ENCODE measurements around the gene KLRK1.
"Not testable (repeated sequence)": the region's sequence is repeated elsewhere in the genome, so short reads cannot be mapped to it uniquely, and the experiment has no call there.

Gene KLRK1

DNA sequence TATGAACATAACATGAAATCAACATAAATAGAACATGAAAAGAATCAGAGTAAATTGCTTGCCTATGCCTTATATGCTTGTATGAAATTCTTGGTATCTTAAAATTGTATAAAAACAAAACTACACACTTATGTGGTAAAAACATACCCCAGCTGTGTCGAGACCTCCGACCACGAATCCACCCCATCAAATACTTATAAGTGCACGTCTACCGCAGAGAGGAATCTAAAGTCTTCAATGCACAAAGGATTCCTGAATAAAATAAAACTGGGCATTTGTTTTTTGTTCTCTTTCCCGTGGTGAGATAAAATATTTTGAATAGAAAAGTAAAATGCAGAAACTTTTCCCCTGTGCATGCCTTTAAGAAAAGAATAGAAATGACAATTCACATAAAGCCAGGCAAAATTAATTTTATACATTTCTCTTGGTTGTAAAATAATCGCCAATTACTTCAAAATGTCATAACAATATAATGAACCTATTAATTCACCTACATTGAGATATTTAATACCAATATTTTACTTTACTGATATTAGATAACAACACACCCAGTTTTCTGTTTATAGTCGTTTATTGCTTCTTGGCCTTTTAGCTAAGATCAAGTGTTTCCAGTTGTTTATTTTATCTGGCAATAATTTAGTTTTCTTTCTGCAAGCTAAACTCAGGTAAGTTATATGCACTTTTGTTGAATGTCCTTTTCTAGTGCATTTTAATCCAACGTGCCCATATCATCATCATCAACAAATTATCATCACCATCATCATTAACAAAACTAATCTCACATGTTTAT is 1.0 kb downstream of the KLRK1 start:
- no peak for DNase-seq (ENCODE audit: low spot score)

DNA sequence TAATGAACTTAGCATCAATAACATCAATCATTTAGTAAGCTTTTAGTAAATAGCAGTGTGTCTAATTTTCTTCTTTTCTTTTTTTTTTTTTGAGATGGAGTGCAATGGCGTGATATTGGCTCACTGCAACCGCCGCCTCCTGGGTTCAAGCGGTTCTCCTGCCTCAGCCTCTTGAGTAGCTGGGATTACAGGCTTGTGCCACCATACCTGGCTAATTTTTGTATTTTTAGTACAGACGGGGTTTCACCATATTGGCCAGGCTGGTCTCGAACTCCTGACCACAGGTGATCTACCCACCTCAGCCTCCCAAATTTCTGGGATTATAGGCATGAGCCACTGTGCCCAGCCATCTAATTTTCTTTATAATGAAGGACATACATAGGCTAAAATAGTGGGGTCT is 2.3 kb downstream of the KLRK1 start:
- not testable (repeated sequence) for DNase-seq (ENCODE audit: low spot score)

GRCh38 chr12:10386857-10387256 is 3.0 kb downstream of the KLRK1 start:
- DNase-seq (ENCODE audit: low spot score) = no peak

DNA sequence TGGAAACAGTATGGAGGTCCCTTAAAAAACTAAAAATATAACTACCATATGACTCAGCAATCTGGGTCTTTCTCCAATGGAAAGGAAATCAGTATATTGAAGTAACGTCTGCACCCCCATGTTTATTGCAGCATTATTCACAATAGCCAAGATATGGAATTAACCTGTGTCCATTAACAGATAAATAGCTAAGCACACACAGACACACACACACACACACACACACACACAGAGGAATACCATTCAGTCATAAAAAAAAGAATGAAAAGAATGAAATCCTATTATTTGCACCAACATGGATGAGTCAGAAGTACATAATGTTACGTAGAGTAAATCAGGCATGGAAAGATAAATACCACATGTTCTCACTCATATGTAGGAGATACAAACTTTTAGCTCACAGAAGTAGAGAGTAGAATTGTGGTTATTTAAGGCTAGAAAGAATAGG is 4.7 kb downstream of the KLRK1 start:
- no peak for DNase-seq (ENCODE audit: low spot score)

GRCh38 chr12:10384191-10384590 is 5.7 kb downstream of the KLRK1 start:
- DNase-seq (ENCODE audit: low spot score) = no peak

GRCh38 chr12:10381928-10382628 is 7.8 kb downstream of the KLRK1 start:
- DNase-seq (ENCODE audit: low spot score) = no peak

- DNase-seq (ENCODE audit: low spot score) = not testable (repeated sequence)
Measured at GRCh38 chr12:10378737-10379136, 11.1 kb downstream of the KLRK1 start.

DNA sequence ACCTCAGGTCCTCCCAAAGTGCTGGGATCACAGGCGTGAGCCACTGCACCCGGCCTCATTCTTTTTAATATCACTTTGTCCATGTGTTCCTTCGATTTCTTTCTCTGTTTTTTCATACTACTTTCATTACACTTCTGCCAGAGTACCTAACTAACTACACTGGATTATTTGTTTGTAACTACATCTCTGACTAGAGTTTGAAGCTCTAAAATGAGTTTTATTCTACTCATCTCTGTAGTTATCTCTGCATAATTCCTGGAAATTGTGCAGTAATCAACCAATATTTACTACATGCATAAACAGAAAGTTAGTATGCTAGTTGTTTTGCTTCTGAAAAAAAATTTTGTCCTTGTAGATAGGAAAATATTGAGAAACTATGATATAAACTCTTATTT is 15.2 kb downstream of the KLRK1 start:
- DNase-seq (ENCODE audit: low spot score) = no peak

- DNase-seq (ENCODE audit: low spot score) = no peak
Measured at GRCh38 chr12:10372559-10372958, 17.3 kb downstream of the KLRK1 start.

- not testable (repeated sequence) for DNase-seq (ENCODE audit: low spot score)
Measured at GRCh38 chr12:10371893-10372535, 17.8 kb downstream of the KLRK1 start.

DNA sequence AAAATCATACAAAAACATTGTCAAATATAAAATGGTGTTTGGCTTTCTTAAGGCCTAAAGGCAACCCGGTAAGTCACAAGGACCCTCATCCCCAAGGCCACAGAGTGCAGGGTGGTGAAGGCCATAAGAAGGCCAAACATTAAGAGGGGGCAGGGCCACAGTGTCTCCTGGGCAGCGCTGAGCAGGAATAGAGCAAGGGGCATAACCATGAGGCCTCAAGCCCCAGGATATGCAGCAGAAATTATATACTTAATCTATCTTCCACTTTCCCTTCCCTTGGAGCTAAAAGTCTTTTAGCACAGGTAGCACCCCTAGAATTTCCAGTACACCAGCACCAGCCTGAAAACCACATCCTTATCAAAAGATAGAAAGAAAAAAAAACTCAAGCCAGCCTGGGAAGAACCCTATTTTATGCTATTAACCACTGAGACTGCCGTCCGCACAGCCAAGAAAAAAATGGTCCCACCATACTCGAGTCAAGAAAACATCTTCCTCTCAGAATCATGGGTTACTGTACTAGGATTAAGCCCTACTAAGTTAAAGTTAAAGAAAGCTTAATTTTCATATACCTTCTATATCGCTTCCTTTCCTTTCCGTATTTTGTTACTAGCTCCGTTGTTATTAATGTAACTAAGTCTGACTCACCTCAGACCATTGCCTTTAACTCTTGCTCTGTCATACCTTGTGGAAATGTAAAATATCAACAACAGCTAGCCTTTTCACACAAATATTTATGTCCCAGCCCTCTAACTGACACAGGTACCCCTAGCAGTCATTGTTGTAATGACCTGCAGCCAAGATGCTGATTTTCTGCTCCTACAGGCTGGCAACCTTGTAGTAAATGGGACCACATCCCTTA is 20.1 kb downstream of the KLRK1 start:
- no peak for DNase-seq (ENCODE audit: low spot score)

- no peak for DNase-seq (ENCODE audit: low spot score)
Measured at GRCh38 chr12:10368206-10369171, 21.4 kb downstream of the KLRK1 start.

- not testable (repeated sequence) for DNase-seq (ENCODE audit: low spot score)
Measured at GRCh38 chr12:10367714-10368113, 22.1 kb downstream of the KLRK1 start.

GRCh38 chr12:10366875-10367274 is 23.0 kb downstream of the KLRK1 start:
- DNase-seq (ENCODE audit: low spot score) = peak; percentile 3

DNA sequence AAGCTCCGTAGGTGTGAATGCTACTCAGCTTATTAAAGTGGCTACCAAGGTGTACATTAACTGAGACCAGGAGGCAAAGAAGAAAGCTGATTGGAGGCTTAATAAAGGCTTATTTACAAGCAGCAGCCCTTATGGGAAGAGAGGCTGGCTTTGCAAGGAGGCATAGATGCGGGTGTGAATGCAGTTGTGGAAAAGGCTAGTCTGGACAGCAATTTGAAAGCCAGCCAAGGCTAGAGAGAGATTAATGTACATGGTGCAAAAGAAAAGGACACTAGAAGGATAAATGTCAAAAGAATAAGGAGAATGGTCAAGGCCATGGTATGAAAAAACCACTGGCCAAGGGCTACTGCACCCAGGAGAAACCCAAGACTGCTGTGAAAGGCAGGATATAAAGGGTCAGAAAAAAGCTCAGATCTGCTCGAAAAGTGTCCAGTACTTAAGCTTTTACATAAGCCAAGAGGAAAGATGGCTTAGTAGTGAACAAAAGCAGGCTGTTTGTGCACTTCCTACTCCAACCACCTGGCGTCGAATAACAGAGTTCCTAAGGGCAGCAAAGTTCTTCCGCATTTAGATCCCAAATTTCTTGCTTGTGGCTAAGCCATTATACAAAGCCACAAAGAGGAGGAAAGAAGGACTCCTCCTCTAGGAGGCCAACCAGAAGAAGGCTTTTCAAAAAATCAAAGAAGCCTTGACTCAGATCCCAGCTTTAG is 24.0 kb downstream of the KLRK1 start:
- DNase-seq (ENCODE audit: low spot score) = peak; percentile 6

DNA sequence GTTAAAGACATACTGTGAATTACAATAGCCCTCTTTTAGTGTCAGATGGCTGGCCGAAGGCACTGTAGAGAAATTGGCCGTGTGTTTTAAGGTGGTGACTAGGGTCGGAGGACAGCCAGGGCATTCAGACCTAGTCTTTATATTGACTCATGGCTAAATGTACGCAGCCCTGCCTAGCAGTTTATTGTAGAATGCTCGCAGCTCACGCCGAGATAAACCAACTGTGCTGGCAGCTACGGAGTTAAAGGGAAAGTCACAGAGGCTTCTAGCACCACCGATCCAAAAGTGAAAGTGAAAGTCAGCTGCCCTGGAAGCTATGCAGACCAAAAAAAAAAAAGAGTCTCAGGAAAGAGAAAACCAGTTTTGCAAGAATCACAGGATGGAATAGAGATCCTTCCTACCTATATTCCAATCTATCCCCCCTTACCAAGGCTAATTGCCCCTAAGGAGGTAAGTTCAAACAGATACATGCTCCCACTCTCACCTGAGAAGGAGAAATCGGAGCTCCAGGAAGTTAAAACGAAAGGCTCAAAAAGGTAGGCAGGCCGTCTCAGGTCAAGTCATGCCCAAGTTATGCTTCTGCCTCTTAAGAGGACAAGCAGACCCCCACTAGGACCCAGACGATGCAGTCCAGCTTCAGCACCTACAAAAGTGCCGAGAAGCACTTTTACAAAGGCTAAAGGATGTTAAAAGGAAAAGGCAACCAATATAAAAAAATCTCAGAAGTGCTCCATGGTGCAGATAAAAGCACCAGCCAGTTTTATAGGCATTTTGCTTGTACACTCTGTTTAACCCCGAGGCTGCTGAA is 24.8 kb downstream of the KLRK1 start:
- peak; percentile 64 for DNase-seq (ENCODE audit: low spot score)

DNA sequence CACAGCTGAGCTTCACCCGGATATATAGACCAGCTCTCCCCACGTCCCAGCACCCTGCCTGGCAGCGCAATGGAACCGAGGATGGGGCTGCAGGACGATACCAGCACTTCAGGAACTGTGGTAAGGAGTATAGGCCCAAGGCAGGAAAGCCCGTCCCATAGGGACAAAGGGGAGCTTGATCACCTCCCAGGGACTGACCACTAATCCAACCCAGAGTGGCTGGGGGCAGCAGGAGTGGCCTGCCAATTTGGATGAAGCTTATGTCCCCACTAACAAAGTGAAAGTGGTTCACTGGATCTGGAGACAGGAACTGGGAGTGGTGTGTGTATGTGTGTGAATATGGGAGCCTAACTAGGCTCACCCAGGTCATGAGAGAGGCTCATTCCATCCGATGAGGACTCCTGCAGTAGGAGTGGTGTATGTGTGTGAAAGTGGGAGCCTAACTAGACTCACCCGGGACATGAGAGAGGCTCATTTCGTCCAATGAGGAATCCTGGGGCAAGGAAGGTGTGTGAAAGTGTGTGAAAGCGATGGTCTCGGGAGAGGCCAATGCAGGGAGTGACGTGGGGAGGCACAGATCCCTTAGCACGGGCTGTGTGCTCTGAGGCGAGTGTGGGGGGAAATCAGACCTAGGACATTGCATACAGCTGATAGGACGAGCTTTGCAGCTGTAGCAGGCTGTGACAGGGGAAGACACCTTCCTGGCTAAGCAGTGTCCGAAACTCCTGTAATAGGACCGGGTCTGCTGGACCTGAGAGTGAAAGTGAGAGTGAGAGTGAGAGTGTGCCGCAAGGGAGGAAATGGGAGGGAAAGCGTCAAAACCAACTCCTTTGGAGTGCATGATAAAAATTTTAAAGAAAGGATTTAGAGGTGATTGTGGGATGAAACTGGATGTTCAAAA is 25.7 kb downstream of the KLRK1 start:
- peak; percentile 46 for DNase-seq (ENCODE audit: low spot score)

GRCh38 chr12:10363658-10363913 is 26.3 kb downstream of the KLRK1 start:
- DNase-seq (ENCODE audit: low spot score) = no peak

Measured in COLO829 (cell line).